Parathyroid adenoma (tissue), 2 donors: ENCODE results near the gene KNDC1.

Experiments
- H2AFZ ChIP-seq: fragments of 300-600 bp; sonication (generic); one replicate; pipeline ENCODE4 v1.7.0; 2017; ENCODE audit warnings: antibody characterized with exemption, mild to moderate bottlenecking
- H3K27ac ChIP-seq: fragments of 300-600 bp; sonication (generic); one replicate; pipeline ENCODE4 v1.7.0; 2017
- H3K27me3 ChIP-seq: fragments of 300-600 bp; sonication (generic); one replicate; pipeline ENCODE4 v1.7.0; 2017; ENCODE audit warnings: low read length; ENCODE audit not compliant: control insufficient read depth, insufficient read depth
- H3K36me3 ChIP-seq: fragments of 300-600 bp; sonication (generic); one replicate; pipeline ENCODE4 v1.7.0; 2017; ENCODE audit warnings: low read length; ENCODE audit not compliant: control insufficient read depth, insufficient read depth
- H3K4me1 ChIP-seq: fragments of 300-600 bp; sonication (generic); one replicate; pipeline ENCODE4 v1.7.0; 2017; ENCODE audit warnings: control low read depth
- H3K4me2 ChIP-seq: fragments of 300-600 bp; sonication (generic); one replicate; pipeline ENCODE4 v1.7.0; 2017; ENCODE audit warnings: low read length
- H3K4me3 ChIP-seq: fragments of 300-600 bp; sonication (generic); one replicate; pipeline ENCODE4 v1.7.0; 2017; ENCODE audit warnings: low read depth, low read length
- H3K79me2 ChIP-seq: fragments of 300-600 bp; sonication (generic); one replicate; pipeline ENCODE4 v1.7.0; 2017; ENCODE audit warnings: control low read depth
- H3K9ac ChIP-seq: fragments of 300-600 bp; sonication (generic); one replicate; pipeline ENCODE4 v1.7.0; 2017; ENCODE audit warnings: mild to moderate bottlenecking
- H3K9me3 ChIP-seq: fragments of 300-600 bp; sonication (generic); one replicate; pipeline ENCODE4 v1.7.0; 2017; ENCODE audit warnings: low read length; ENCODE audit not compliant: control insufficient read depth
- TF ChIP-seq, protein P1 (sequence below): fragments of 300-600 bp; sonication (generic); IDR thresholded peaks from one replicate; pipeline ENCODE4 v1.7.0; 2017; ENCODE audit warnings: antibody characterized with exemption, mild to moderate bottlenecking
- donor health status: primary hyperparathyroidism.

KNDC1 gene

DNA sequence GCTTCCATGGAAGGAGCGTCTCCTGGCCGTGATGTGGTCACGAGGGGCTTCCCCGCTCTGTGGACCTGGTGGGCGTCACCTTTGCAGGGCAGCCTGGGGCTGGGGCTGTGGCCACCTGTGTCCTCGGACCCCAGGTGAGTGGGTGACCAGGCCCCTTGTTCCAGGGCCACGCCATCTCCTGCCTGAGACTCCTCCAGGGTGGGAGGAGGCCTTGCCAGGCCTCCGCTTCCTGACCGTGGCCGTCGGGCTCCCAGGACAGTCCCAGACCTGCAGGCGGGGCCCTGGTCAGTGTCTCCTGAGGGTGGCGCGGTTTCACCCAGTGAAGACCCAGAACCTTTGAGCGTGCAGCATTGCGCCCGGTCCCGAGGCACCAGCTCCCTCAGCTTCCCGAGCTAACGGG lies 49.6 kb downstream of the KNDC1 start:
- no peak overlapping the region for H3K4me3 ChIP-seq
- no peak overlapping the region for H3K4me2 ChIP-seq
- no peaks in the 10 kb centered on the region for H3K27me3 ChIP-seq
- no peaks in the 10 kb centered on the region for H3K79me2 ChIP-seq
- H3K9ac ChIP-seq, result no peak overlapping the region
- no peaks in the 10 kb centered on the region for H3K36me3 ChIP-seq
- no peak overlapping the region for H2AFZ ChIP-seq
- no peaks in the 10 kb centered on the region for H3K4me1 ChIP-seq
- TF ChIP-seq, protein P1, sequence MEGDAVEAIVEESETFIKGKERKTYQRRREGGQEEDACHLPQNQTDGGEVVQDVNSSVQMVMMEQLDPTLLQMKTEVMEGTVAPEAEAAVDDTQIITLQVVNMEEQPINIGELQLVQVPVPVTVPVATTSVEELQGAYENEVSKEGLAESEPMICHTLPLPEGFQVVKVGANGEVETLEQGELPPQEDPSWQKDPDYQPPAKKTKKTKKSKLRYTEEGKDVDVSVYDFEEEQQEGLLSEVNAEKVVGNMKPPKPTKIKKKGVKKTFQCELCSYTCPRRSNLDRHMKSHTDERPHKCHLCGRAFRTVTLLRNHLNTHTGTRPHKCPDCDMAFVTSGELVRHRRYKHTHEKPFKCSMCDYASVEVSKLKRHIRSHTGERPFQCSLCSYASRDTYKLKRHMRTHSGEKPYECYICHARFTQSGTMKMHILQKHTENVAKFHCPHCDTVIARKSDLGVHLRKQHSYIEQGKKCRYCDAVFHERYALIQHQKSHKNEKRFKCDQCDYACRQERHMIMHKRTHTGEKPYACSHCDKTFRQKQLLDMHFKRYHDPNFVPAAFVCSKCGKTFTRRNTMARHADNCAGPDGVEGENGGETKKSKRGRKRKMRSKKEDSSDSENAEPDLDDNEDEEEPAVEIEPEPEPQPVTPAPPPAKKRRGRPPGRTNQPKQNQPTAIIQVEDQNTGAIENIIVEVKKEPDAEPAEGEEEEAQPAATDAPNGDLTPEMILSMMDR, result no peak
- no peak overlapping the region for H3K27ac ChIP-seq
- H3K9me3 ChIP-seq, result no peaks in the 10 kb centered on the region

DNA sequence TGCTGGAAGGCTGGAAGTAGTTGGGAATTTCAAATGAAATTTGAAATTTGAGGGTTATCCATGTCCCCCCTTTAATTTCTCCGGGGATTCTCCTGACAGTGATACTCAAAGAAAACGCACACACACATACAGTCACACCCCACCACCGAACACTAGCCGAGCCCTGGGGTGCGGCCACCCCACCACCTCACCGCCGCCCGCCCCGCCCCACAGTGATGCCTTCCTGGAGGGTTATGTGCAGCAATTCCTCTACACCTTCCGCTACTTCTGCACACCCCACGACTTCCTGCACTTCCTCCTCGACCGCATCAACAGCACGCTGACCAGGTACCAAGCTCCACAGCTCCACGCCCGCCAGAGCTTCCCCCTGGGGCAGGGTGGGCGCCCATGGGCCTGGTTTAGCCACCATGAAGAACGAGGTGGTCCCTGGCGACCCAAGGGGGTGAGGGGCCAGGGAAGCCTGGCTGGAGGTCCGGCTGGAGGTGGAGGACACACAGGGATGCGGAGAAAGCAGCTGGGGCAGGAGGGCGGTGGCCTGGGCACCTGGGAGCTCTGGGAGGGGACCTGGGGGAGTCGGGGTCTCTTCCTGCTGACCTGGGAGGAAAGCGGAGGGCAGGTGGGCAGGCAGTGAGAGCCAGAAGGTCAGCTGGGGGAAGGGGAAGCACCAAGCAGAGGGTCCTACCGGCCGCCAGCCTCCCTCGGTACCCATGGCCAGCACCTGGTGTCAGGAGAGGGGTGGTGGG lies 50.5 kb downstream of the KNDC1 start:
- H3K9me3 ChIP-seq, result no peaks in the 10 kb centered on the region
- no peak overlapping the region for H3K4me3 ChIP-seq
- no peaks in the 10 kb centered on the region for H3K4me1 ChIP-seq
- H3K27ac ChIP-seq, result no peak overlapping the region
- H3K36me3 ChIP-seq, result no peaks in the 10 kb centered on the region
- no peak overlapping the region for H2AFZ ChIP-seq
- H3K27me3 ChIP-seq, result no peaks in the 10 kb centered on the region
- no peak overlapping the region for H3K4me2 ChIP-seq
- H3K79me2 ChIP-seq, result no peaks in the 10 kb centered on the region
- no peak overlapping the region for H3K9ac ChIP-seq
- TF ChIP-seq, protein P1, result no peak

DNA sequence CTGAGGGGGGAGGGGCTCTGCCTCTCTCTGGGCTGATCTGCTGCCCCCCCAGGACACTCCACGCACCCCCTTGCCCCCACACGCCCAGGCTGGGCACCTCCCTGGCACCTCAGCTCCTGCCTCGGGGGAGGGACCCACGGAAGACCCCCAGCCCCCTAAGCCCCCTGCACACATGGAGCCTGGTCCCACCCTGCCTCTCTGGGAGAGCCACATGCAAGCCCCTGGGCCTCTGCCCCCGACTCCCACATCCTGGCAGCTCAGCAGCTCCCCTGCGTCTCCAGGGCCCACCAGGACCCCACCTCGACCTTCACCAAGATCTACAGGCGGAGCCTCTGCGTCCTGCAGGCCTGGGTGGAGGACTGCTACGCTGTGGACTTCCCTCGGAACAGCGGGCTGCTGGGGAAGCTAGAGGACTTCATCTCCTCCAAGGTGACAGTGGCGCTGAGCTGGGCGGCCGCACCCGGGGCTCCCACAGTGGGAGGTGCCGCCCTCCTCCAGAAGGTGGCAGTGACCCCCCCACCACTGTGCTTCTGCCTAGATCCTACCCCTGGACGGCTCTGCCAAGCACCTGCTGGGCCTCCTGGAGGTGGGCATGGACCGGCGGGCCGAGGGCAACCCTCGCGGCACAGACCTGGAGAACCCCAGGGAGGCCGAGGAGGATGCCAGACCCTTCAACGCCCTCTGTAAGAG lies 51.3 kb downstream of the KNDC1 start:
- no peaks in the 10 kb centered on the region for H3K36me3 ChIP-seq
- H3K4me3 ChIP-seq, result no peak overlapping the region
- TF ChIP-seq, protein P1, result no peak
- no peak overlapping the region for H3K27ac ChIP-seq
- no peak overlapping the region for H2AFZ ChIP-seq
- no peaks in the 10 kb centered on the region for H3K4me1 ChIP-seq
- H3K27me3 ChIP-seq, result no peaks in the 10 kb centered on the region
- H3K9ac ChIP-seq, result no peak overlapping the region
- H3K79me2 ChIP-seq, result no peaks in the 10 kb centered on the region
- no peaks in the 10 kb centered on the region for H3K9me3 ChIP-seq
- no peak overlapping the region for H3K4me2 ChIP-seq

DNA sequence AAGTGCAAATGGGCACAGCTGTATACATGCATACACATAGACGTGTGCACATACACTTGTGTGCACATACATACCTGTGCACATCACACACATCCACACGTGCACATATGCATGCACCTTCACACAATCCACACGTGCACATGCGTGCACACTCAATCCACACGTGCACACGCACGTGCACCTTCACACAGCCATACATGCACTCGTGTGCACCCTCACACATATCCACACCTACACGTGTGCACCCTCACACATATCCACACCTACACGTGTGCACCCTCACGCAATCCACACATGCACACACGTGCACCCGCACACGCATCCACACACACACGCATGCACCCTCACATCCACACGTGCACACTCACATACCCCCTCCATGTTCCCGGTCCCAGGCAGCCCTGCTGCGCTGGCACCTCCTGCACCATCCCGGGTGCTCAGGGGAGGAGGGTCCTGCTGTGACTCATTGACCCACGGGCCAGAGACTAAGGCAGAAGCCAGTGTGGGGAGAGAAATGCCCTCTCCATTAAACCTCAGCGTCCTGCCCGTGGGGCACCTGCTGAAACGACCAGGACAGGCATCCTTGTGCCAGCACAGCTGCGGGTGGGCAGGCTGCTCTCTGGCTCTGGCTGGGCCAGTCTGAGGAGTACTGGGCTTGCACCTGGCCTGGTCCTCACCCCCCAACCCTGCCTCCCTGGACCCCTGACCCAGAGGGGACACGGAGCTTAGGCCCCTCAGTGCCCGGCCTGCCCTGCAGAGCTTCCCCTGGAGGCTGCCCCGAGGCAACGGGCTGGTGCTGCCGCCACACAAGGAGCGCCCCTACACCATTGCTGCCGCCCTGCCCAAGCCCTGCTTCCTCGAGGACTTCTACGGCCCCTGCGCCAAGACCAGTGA lies 52.2 kb downstream of the KNDC1 start:
- no peaks in the 10 kb centered on the region for H3K79me2 ChIP-seq
- H3K27ac ChIP-seq, result no peak overlapping the region
- TF ChIP-seq, protein P1, result no peak
- no peaks in the 10 kb centered on the region for H3K4me1 ChIP-seq
- H2AFZ ChIP-seq, result no peak overlapping the region
- H3K27me3 ChIP-seq, result no peaks in the 10 kb centered on the region
- no peaks in the 10 kb centered on the region for H3K9me3 ChIP-seq
- no peak overlapping the region for H3K9ac ChIP-seq
- H3K4me2 ChIP-seq, result no peak overlapping the region
- no peaks in the 10 kb centered on the region for H3K36me3 ChIP-seq
- H3K4me3 ChIP-seq, result no peak overlapping the region
